T-cell (primary cell): ENCODE results near the gene EFNB1. TPM values are rescaled to one million over a fixed set of nuclear protein-coding genes. Genes with fewer than 3 reads are reported as not detected.

Experiments used
- ATAC-seq, 4 experiments: fragments of 200-7000 bp in 3 of 4; fragments of 150-1000 bp in 1 of 4; cut with Tn5 transposase; replicated peaks in 1 of 4; 1 replicate in 3 of 4; 2 replicates in 1 of 4; pipeline ENCODE4 v1.10.0; 2021; ENCODE audit warnings: moderate library complexity in 3 of 4, mild to moderate bottlenecking in 2 of 4, moderate number of reproducible peaks in 1 of 4
- CTCF ChIA-PET, 2 donors: fragments of 300-600 bp; sonication (Branson Sonifier 250); formaldehyde crosslinking; loops; one replicate each; lab custom pipeline; 2022; ENCODE audit warnings: antibody characterized with exemption in 2 of 2; lab: Charles Lee
- POLR2A ChIA-PET, 2 donors: fragments of 300-600 bp; sonication (Branson Sonifier 250); formaldehyde crosslinking; loops; one replicate each; lab custom pipeline; 2022; ENCODE audit warnings: antibody characterized with exemption in 2 of 2; lab: Charles Lee
- DNase-seq, 35 experiments: peaks; one replicate each; pipeline versions ENCODE4 v3.0.0 to v3.0.0-alpha.2; 2013 to 2023
- H3K27ac ChIP-seq: one replicate; pipeline ENCODE4 v1.5.1; 2013; ENCODE audit warnings: low read length
- H3K27me3 ChIP-seq, 2 experiments: replicated peaks in 1 of 2; 1 replicate in 1 of 2; 2 replicates in 1 of 2; pipeline versions ENCODE4 v1.6.1 to v1.7.0; 2013; ENCODE audit warnings: low read length in 1 of 2, mixed read lengths in 1 of 2; ENCODE audit not compliant: control insufficient read depth in 2 of 2, insufficient read depth in 2 of 2; ENCODE audit errors: extremely low read depth in 1 of 2
- H3K36me3 ChIP-seq, 2 donors: 1 replicate in 1 of 2; 2 replicates in 1 of 2; pipeline versions ENCODE4 v1.6.1 to v1.7.0; 2013; ENCODE audit warnings: low read length in 1 of 2; ENCODE audit not compliant: control insufficient read depth in 2 of 2, insufficient read depth in 1 of 2; ENCODE audit errors: extremely low read depth in 1 of 2
- H3K4me1 ChIP-seq, 2 experiments: 1 replicate in 1 of 2; 2 replicates in 1 of 2; pipeline versions ENCODE4 v1.6.1 to v1.7.0; 2013; ENCODE audit warnings: low read length in 2 of 2, mixed read lengths in 1 of 2; ENCODE audit not compliant: insufficient read depth in 2 of 2, control insufficient read depth in 1 of 2; ENCODE audit errors: extremely low read depth in 1 of 2
- H3K4me3 ChIP-seq, 2 donors: 1 replicate in 1 of 2; 2 replicates in 1 of 2; pipeline versions ENCODE4 v1.5.1 to v1.7.0; 2013; ENCODE audit warnings: mild to moderate bottlenecking in 2 of 2, low read length in 1 of 2, moderate library complexity in 1 of 2; ENCODE audit not compliant: control insufficient read depth in 1 of 2; ENCODE audit errors: extremely low read depth in 1 of 2
- H3K9me3 ChIP-seq: 2 replicates; pipeline ENCODE4 v1.7.0; 2013
- H3K27ac Mint-ChIP-seq, 2 donors: one replicate each; pipeline ENCODE4 v1.8.0; 2020 to 2021; ENCODE audit warnings: mild to moderate bottlenecking in 2 of 2, mixed read lengths in 2 of 2
- H3K27me3 Mint-ChIP-seq, 2 donors: one replicate each; pipeline ENCODE4 v1.8.0; 2021 to 2022; ENCODE audit warnings: mixed read lengths in 2 of 2
- H3K36me3 Mint-ChIP-seq: one replicate; pipeline ENCODE4 v1.8.0; 2021; ENCODE audit warnings: mixed read lengths
- H3K4me1 Mint-ChIP-seq, 3 donors: one replicate each; pipeline ENCODE4 v1.8.0; 2020 to 2022; ENCODE audit warnings: mixed read lengths in 3 of 3, mild to moderate bottlenecking in 1 of 3
- H3K4me3 Mint-ChIP-seq, 3 donors: one replicate each; pipeline ENCODE4 v1.8.0; 2020 to 2022; ENCODE audit warnings: mild to moderate bottlenecking in 3 of 3, mixed read lengths in 3 of 3, moderate library complexity in 3 of 3
- H3K9me3 Mint-ChIP-seq, 3 donors: one replicate each; pipeline ENCODE4 v1.8.0; 2020 to 2022; ENCODE audit warnings: mixed read lengths in 3 of 3
- WGBS: methylation state at CpG from one replicate; pipeline ENCODE4 v1.1.5; 2013; ENCODE audit warnings: missing lambda C conversion rate; ENCODE audit not compliant: insufficient coverage; 5-methylcytosine and 5-hydroxymethylcytosine counted together
- total RNA-seq, 35 experiments: library from RNA in 6 of 35; stranded (reverse) in 6 of 35; fragments of 120-200 nt in 1 of 35; gene quantifications; one replicate each; pipeline versions ENCODE4 v1.2.1 to v1.2.4 and lab custom pipeline; 2013 to 2026

EFNB1 gene
- total RNA-seq, 5 donors from 2014 or later (not counting 1 experiment from before 2014, with no cell fraction given), result 3.9 to 7.8 (median 7.4) TPM

- no peak overlapping the region for H3K4me3 Mint-ChIP-seq
- no peaks in the 10 kb centered on the region for H3K9me3 ChIP-seq
- ATAC-seq (no peak), DNase-seq (no peak)
- no peaks in the 10 kb centered on the region for H3K36me3 Mint-ChIP-seq
- H3K27ac Mint-ChIP-seq, result no peak overlapping the region
- no peaks in the 10 kb centered on the region for H3K9me3 Mint-ChIP-seq
- H3K27ac ChIP-seq, result no peak overlapping the region
- H3K4me1 ChIP-seq, result no peaks in the 10 kb centered on the region
- H3K36me3 ChIP-seq, result no peaks in the 10 kb centered on the region
- H3K27me3 ChIP-seq, result no peaks in the 10 kb centered on the region
- POLR2A ChIA-PET, result no interaction called here
- CTCF ChIA-PET, result interaction anchor here (0.5 to 2.3 kb wide), 4 partner anchors 9 to 1276 kb away, joined by 3 to 6 read pairs (median 3); no protein-coding TSS in a partner anchor
- WGBS, result 20% methylated on average over 1 of the region's 6 CpGs
- H3K4me3 ChIP-seq, result no peak overlapping the region
- H3K4me1 Mint-ChIP-seq, result peaks cover 3 to 7% (median 3%) of the 10 kb centered on the region in 3 donors
- peaks cover 2 to 7% of the 10 kb centered on the region in 2 donors for H3K27me3 Mint-ChIP-seq
Measured at GRCh38 chrX:68820476-68821110, 8.2 kb upstream of the EFNB1 start.

DNA sequence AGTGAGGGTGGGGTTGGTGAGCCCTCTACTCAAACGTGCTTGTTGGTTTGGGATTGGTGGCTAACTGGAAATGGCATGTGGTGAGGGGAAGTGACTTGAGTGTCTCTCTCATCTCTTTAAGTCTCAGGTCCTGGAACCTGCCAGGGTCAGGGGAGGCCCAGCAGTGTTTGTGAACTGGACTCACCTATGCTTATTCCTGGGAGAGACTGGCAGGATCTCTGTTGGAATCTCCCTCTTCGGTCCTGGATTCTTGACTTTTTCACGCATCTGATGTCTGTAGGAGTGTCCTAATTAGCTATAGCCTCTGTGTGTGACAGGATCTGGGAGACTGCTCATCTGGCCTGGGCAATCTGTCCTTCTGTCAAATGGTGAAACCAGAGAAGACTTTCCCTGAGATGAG is 7.2 kb upstream of the EFNB1 start:
- Mint-ChIP-seq H3K9me3 (no peaks in the 10 kb centered on the region), H3K4me3 (no peak overlapping the region), H3K27me3 (peaks cover 2 to 4% of the 10 kb centered on the region in 2 donors), H3K27ac (no peak overlapping the region), H3K4me1 (peaks cover 3 to 7% (median 3%) of the 10 kb centered on the region in 3 donors), H3K36me3 (no peaks in the 10 kb centered on the region)
- DNase-seq, result no peak
- H3K4me3 ChIP-seq, result no peak overlapping the region
- H3K27me3 ChIP-seq, result no peaks in the 10 kb centered on the region
- H3K36me3 ChIP-seq, result no peaks in the 10 kb centered on the region
- H3K4me1 ChIP-seq, result no peaks in the 10 kb centered on the region
- ChIA-PET CTCF (interaction anchor here in 1 of 2 donors (0.6 to 2.3 kb wide), 2 partner anchors 339 to 400 kb away, joined by 3 to 6 read pairs; no protein-coding TSS in a partner anchor), POLR2A (no interaction called here)
- no peaks in the 10 kb centered on the region for H3K9me3 ChIP-seq
- no peak overlapping the region for H3K27ac ChIP-seq
- no peak for ATAC-seq
- WGBS, result no CpG with 5 or more reads among the region's 3 CpGs

GRCh38 chrX:68822641-68823410 is 6.0 kb upstream of the EFNB1 start:
- ATAC-seq, result peak in 3 of 4 experiments; percentile 56 to 63 (median 59)
- H3K27ac Mint-ChIP-seq, result no peak overlapping the region
- H3K4me3 Mint-ChIP-seq, result no peak overlapping the region
- Histone ChIP-seq H3K9me3 (no peaks in the 10 kb centered on the region), H3K27ac (no peak overlapping the region), H3K27me3 (no peaks in the 10 kb centered on the region), H3K4me1 (peaks cover 0 to 1% of the 10 kb centered on the region in 2 experiments), H3K36me3 (no peaks in the 10 kb centered on the region), H3K4me3 (no peak overlapping the region)
- 2% methylated on average over 7 of the region's 14 CpGs for whole genome bisulfite sequencing
- peaks cover 3 to 10% (median 5%) of the 10 kb centered on the region in 3 donors for H3K4me1 Mint-ChIP-seq
- no peaks in the 10 kb centered on the region for H3K9me3 Mint-ChIP-seq
- H3K36me3 Mint-ChIP-seq, result no peaks in the 10 kb centered on the region
- H3K27me3 Mint-ChIP-seq, result peaks cover 0 to 4% of the 10 kb centered on the region in 2 donors
- ChIA-PET POLR2A (no interaction called here), CTCF (interaction anchor here in 1 of 2 donors (2.3 kb wide), 1 partner anchor 399 kb away, joined by 6 read pairs; no protein-coding TSS in a partner anchor)
- peak in 3 of 35 experiments; percentile 4 to 38 (median 10) for DNase-seq

DNA sequence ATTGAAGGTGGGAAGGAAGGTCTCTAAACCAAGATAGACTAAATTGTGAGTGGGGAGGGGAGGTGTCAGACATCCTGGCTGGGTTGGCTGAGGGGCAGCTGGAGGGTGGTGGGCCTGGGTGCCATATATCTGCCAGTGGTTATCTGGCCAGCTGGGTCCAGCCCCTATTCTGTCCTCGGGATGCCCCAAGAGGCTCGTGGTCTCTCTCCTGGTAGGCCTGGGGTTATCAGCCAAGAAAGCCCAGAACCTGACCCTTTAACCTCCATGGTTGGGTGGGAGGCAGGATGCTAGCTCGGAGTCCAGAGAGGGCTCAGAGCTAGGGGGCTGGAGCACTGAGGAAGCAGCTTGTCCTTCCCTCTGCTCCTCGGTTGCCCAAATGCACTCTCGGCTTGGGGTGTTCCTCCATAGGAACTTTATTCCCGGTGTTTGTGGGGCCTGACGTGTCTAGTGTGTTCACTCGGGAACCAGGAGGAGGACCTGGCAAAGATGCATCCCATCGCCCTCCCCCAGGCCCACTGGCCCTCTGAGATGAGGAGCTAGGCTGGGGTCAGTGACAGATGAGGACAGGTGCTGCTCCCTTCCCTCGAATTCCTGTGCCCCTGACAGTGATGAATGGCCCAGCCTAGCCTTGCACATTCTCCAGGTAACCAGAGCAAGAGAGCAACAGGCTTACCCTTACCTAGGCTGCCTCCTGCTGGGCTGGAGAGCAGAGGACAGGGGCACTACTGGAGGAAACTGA is 5.2 kb upstream of the EFNB1 start:
- H3K9me3 ChIP-seq, result no peaks in the 10 kb centered on the region
- H3K4me1 ChIP-seq, result peaks cover 0 to 9% of the 10 kb centered on the region in 2 experiments
- WGBS, result 20% methylated on average over 1 of the region's 10 CpGs
- Mint-ChIP-seq H3K27me3 (peaks cover 0 to 4% of the 10 kb centered on the region in 2 donors), H3K9me3 (no peaks in the 10 kb centered on the region), H3K4me3 (no peak overlapping the region), H3K4me1 (peaks cover 6 to 13% (median 8%) of the 10 kb centered on the region in 3 donors), H3K27ac (no peak overlapping the region), H3K36me3 (no peaks in the 10 kb centered on the region)
- H3K27me3 ChIP-seq, result no peaks in the 10 kb centered on the region
- ATAC-seq (no peak), DNase-seq (peak in 1 of 35 experiments; percentile 7)
- H3K36me3 ChIP-seq, result no peaks in the 10 kb centered on the region
- CTCF ChIA-PET, result no interaction called here
- POLR2A ChIA-PET, result no interaction called here
- no peak overlapping the region for H3K27ac ChIP-seq
- H3K4me3 ChIP-seq, result no peak overlapping the region

DNA sequence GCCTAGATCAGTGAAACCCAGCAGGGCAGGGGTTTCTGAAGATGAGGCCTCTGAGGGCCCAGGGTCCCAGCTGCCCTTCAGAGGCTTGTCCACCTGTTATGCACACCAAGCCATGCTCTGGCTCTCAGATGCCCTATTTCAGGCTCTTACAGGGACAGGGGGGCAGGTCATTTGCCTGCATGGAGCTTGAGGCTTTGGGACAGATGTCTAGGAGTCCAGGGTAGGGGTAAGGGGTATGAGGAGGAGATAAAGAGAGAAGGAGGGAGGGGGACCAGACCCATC is 4.7 kb upstream of the EFNB1 start:
- POLR2A ChIA-PET, result no interaction called here
- Mint-ChIP-seq H3K9me3 (no peaks in the 10 kb centered on the region), H3K27ac (no peak overlapping the region), H3K4me3 (no peak overlapping the region), H3K27me3 (peaks cover 0 to 4% of the 10 kb centered on the region in 2 donors), H3K36me3 (no peaks in the 10 kb centered on the region), H3K4me1 (peaks cover 8 to 13% (median 11%) of the 10 kb centered on the region in 3 donors)
- no peak for ATAC-seq
- Histone ChIP-seq H3K27ac (no peak overlapping the region), H3K36me3 (no peaks in the 10 kb centered on the region), H3K4me1 (peaks cover 0 to 9% of the 10 kb centered on the region in 2 experiments), H3K9me3 (no peaks in the 10 kb centered on the region), H3K27me3 (no peaks in the 10 kb centered on the region), H3K4me3 (no peak overlapping the region)
- peak in 1 of 35 experiments; percentile 2 for DNase-seq
- CTCF ChIA-PET, result no interaction called here

DNA sequence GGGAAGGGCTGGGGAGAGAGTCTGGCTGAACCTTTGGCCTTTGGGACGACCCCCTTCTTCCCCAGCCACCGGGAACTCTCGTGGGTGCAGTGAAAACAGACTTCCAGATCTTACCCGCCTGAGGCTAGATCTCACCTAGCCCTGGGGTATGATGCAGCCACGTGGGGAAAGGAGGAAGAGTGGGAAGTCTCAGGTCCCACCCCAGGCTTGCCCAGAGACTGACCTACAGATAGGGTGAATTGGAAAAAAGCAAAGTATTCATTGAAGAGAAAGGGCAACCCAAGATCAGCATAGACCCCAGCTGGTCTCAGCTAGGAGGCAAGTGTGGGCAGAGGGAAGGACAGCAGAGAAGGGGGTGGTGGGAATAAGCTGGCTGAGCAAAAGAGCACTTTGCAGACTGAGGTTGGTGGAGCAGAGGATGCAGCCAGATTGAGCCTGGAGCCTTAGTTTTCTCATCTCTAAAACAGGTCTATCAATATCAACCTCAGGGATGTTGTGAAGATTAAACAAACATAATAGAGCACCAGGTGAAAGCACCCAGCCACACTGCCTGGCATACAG is 4.2 kb upstream of the EFNB1 start:
- no peaks in the 10 kb centered on the region for H3K36me3 Mint-ChIP-seq
- CTCF ChIA-PET, result no interaction called here
- H3K4me1 ChIP-seq, result peaks cover 0 to 10% of the 10 kb centered on the region in 2 experiments
- peaks cover 8 to 13% (median 11%) of the 10 kb centered on the region in 3 donors for H3K4me1 Mint-ChIP-seq
- no CpG with 5 or more reads among the region's 5 CpGs for WGBS
- peaks cover 0 to 4% of the 10 kb centered on the region in 2 donors for H3K27me3 Mint-ChIP-seq
- ATAC-seq (no peak), DNase-seq (peak in 1 of 35 experiments; percentile 4)
- no peaks in the 10 kb centered on the region for H3K9me3 Mint-ChIP-seq
- no peaks in the 10 kb centered on the region for H3K9me3 ChIP-seq
- no peak overlapping the region for H3K27ac Mint-ChIP-seq
- no peak overlapping the region for H3K4me3 Mint-ChIP-seq
- no peak overlapping the region for H3K27ac ChIP-seq
- no peaks in the 10 kb centered on the region for H3K27me3 ChIP-seq
- POLR2A ChIA-PET, result no interaction called here
- H3K36me3 ChIP-seq, result no peaks in the 10 kb centered on the region
- H3K4me3 ChIP-seq, result no peak overlapping the region
